Activated CD4-positive, alpha-beta T cell treated with anti-CD3 and anti-CD28 coated beads for 36 hours (primary cell): ENCODE measurements around the gene MAPT. TPM values are rescaled to one million over a fixed set of nuclear protein-coding genes. Genes with fewer than 3 reads are reported as not detected.

ENCODE experiments used
- ATAC-seq: fragments of 200-7000 bp; cut with Tn5 transposase; one replicate; pipeline ENCODE4 v1.10.0; 2021; ENCODE audit warnings: mild to moderate bottlenecking, moderate library complexity
- CTCF ChIA-PET: fragments of 350-600 bp; sonication (Branson Sonifier 250); formaldehyde crosslinking; loops from one replicate; lab custom pipeline; 2021; ENCODE audit warnings: antibody characterized with exemption; lab: Charles Lee
- POLR2A ChIA-PET: fragments of 350-600 bp; sonication (Branson Sonifier 250); formaldehyde crosslinking; loops from one replicate; lab custom pipeline; 2021; ENCODE audit warnings: antibody characterized with exemption, inconsistent platforms; lab: Charles Lee
- DNase-seq: peaks from one replicate; pipeline ENCODE4 v3.0.0-alpha.2; 2020
- H3K27ac Mint-ChIP-seq: one replicate; pipeline ENCODE4 v1.8.0; 2021; ENCODE audit warnings: mixed read lengths
- H3K27me3 Mint-ChIP-seq: one replicate; pipeline ENCODE4 v1.8.0; 2021; ENCODE audit warnings: mixed read lengths
- H3K36me3 Mint-ChIP-seq: one replicate; pipeline ENCODE4 v1.8.0; 2021; ENCODE audit warnings: low read depth, mixed read lengths
- H3K4me1 Mint-ChIP-seq: one replicate; pipeline ENCODE4 v1.8.0; 2021; ENCODE audit warnings: mixed read lengths
- H3K4me3 Mint-ChIP-seq: one replicate; pipeline ENCODE4 v1.8.0; 2021; ENCODE audit warnings: mild to moderate bottlenecking, moderate library complexity, mixed read lengths
- H3K9me3 Mint-ChIP-seq: one replicate; pipeline ENCODE4 v1.8.0; 2021; ENCODE audit warnings: low read depth, mixed read lengths
- intact Hi-C, 2 experiments: fragments of 100-400 bp; cut with DNase I in 1 of 2; cut with micrococcal nuclease in 1 of 2; formaldehyde crosslinking; loops; one replicate each; pipeline versions ENCODE4 v1.14.2 to v1.15.1; 2022 to 2024; cut with DNase I, micrococcal nuclease
- total RNA-seq, 2 experiments: library from RNA; stranded (reverse); gene quantifications; one replicate each; pipeline ENCODE4 v1.2.3, GENCODE V29; 2021

MAPT gene
- total RNA-seq, 2 experiments from 2014 or later = 0.75 to 1.7 TPM

- Mint-ChIP-seq H3K4me3 (no peak overlapping the region), H3K9me3 (no peaks in the 10 kb centered on the region), H3K27ac (no peak overlapping the region), H3K27me3 (no peaks in the 10 kb centered on the region), H3K4me1 (peaks cover 33% of the 10 kb centered on the region), H3K36me3 (peaks cover 27% of the 10 kb centered on the region)
- ATAC-seq (no peak), DNase-seq (no peak)
- intact Hi-C loops = no loop called here
- CTCF ChIA-PET = interaction anchor here (1.3 to 1.4 kb wide), 2 partner anchors 10 to 17 kb away, joined by 4 read pairs; no protein-coding TSS in a partner anchor
- POLR2A ChIA-PET = no interaction called here
Observed at GRCh38 chr17:46061435-46061834, 167.1 kb downstream of the MAPT start.

GRCh38 chr17:46063241-46063640 is 168.9 kb downstream of the MAPT start:
- H3K4me1 Mint-ChIP-seq = peaks cover 26% of the 10 kb centered on the region
- H3K36me3 Mint-ChIP-seq = peaks cover 28% of the 10 kb centered on the region
- H3K27me3 Mint-ChIP-seq = no peaks in the 10 kb centered on the region
- ChIA-PET POLR2A (no interaction called here), CTCF (interaction anchor here (0.6 to 1.7 kb wide), 8 partner anchors 12 to 777 kb away, joined by 3 to 6 read pairs (median 4); no protein-coding TSS in a partner anchor)
- intact Hi-C loops = no loop called here
- ATAC-seq (no peak), DNase-seq (no peak)
- H3K4me3 Mint-ChIP-seq = no peak overlapping the region
- H3K9me3 Mint-ChIP-seq = no peaks in the 10 kb centered on the region
- H3K27ac Mint-ChIP-seq = no peak overlapping the region

- H3K27ac Mint-ChIP-seq = peak overlapping the region; percentile 6
- ChIA-PET POLR2A (no interaction called here), CTCF (no interaction called here)
Observed at GRCh38 chr17:46064460-46064859, 170.1 kb downstream of the MAPT start.

GRCh38 chr17:46071796-46072195 is 177.4 kb downstream of the MAPT start:
- Mint-ChIP-seq H3K9me3 (no peaks in the 10 kb centered on the region), H3K27me3 (no peaks in the 10 kb centered on the region), H3K4me3 (no peak overlapping the region), H3K36me3 (peaks cover 7% of the 10 kb centered on the region), H3K4me1 (peaks cover 38% of the 10 kb centered on the region), H3K27ac (no peak overlapping the region)
- ChIA-PET CTCF (interaction anchor here (0.6 to 1.7 kb wide), 4 partner anchors 10 to 51 kb away, joined by 3 to 9 read pairs (median 4); no protein-coding TSS in a partner anchor), POLR2A (interaction anchor here (0.6 kb wide), 1 partner anchor 12 kb away, joined by 4 read pairs; no protein-coding TSS in a partner anchor)
- no peak for DNase-seq
- no peak for ATAC-seq
- intact Hi-C loops = no loop called here

More at GRCh38 chr17:46064460-46064859, 170.1 kb downstream of the MAPT start:
- Mint-ChIP-seq H3K27me3 (no peaks in the 10 kb centered on the region), H3K9me3 (no peaks in the 10 kb centered on the region), H3K4me3 (no peak overlapping the region), H3K4me1 (peaks cover 26% of the 10 kb centered on the region), H3K36me3 (peaks cover 25% of the 10 kb centered on the region)
- ATAC-seq (no peak), DNase-seq (no peak)
- intact Hi-C loops = no loop called here

GRCh38 chr17:46072998-46073397 is 178.6 kb downstream of the MAPT start:
- H3K4me3 Mint-ChIP-seq = no peak overlapping the region
- DNase-seq (no peak), ATAC-seq (no peak)
- ChIA-PET CTCF (no interaction called here), POLR2A (no interaction called here)
- no peaks in the 10 kb centered on the region for H3K9me3 Mint-ChIP-seq
- H3K27ac Mint-ChIP-seq = no peak overlapping the region
- H3K27me3 Mint-ChIP-seq = no peaks in the 10 kb centered on the region
- H3K4me1 Mint-ChIP-seq = peaks cover 35% of the 10 kb centered on the region
- intact Hi-C loops = no loop called here
- H3K36me3 Mint-ChIP-seq = peaks cover 7% of the 10 kb centered on the region

GRCh38 chr17:46074540-46074939 is 180.2 kb downstream of the MAPT start:
- no peak overlapping the region for H3K4me3 Mint-ChIP-seq
- H3K4me1 Mint-ChIP-seq = peaks cover 38% of the 10 kb centered on the region
- H3K9me3 Mint-ChIP-seq = no peaks in the 10 kb centered on the region
- peaks cover 15% of the 10 kb centered on the region for H3K36me3 Mint-ChIP-seq
- DNase-seq = no peak
- no peak for ATAC-seq
- no peak overlapping the region for H3K27ac Mint-ChIP-seq
- POLR2A ChIA-PET = no interaction called here
- intact Hi-C loops = no loop called here
- CTCF ChIA-PET = no interaction called here
- no peaks in the 10 kb centered on the region for H3K27me3 Mint-ChIP-seq

Other genes with a start within 250 kb of the MAPT start
- gene CRHR1, start 110.2 kb upstream of the MAPT start, total RNA-seq = not detected
- gene SPPL2C, start 49.7 kb upstream of the MAPT start, total RNA-seq = not detected
- gene STH, start 104.7 kb downstream of the MAPT start, total RNA-seq = not detected